Measurements from ENCODE around the gene CAST.

CAST gene

DNA sequence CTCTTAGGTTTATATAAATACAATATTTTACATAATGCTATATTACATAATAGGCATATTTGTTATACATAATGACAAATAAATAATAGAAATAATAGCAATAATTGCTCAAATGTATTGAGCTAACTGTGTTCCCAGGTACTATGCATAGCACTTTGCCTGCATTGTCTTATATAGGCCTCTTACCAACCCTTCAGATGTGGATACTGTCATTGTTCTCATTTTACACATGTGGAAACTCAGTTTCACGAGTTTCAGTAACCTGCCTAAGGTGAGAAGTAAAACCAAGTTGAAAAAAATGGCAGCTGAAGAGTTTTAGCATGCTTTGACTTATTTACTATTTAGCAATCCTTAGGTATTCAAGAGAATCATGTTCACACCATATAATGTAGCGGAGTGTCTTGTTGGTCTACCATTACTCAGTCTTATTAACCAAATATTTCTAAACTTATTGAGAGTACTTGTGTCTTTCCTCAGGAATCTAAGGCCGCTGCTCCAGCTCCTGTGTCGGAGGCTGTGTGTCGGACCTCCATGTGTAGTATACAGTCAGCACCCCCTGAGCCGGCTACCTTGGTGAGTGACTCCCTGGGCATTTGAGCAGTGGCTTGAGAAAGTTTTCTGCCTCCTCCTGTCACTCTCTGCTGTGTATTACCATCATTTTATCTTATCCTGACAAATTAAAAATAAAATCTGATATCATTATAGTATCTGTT, 88.1 kb downstream of the CAST start:
- no peak for DNase-seq

DNA sequence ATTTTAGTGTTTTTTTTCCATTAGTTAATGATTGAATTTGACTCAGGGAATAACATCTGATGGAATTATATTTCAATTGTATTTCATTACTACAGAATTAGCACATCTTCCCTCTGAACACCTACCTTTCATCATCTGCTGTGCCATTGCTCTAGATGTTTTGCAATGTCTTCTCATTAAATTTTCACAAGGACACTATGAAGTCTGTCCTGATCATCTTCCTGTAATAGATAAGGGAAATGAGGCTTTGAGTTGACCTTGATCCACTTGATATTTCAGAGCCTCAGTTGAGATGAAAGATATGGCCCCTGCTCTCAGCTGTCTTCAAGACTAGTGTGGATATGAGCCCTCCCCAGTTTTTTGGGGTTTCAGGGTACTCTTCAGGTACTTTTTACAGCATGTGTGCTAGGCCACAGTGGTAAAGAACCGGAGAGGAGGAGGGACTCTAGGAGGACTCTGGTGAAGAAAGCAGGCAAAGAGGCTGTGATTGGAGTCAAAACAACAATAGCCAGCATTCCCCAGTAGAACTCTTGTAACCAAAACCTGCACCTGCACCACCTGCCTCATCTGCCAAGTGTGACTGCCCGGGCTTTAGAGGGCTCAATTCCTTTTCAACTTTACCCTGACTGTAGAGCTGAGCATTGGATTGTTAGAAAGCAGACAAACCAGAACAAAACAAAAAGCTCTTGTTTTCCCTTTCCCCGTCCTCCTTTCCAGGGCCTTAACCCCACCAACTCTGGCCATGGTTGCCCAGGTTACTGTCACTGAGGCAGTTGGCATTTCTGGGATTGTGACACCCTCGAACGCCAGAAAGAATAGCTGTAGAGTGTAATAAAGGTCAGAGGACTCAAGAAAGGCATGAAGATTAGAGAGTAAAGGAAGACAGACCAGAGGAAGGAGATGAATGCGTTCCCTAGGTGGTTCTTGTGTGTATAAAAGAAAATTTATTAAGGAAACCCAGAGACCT, 89.3 kb downstream of the CAST start:
- no peak for DNase-seq

DNA sequence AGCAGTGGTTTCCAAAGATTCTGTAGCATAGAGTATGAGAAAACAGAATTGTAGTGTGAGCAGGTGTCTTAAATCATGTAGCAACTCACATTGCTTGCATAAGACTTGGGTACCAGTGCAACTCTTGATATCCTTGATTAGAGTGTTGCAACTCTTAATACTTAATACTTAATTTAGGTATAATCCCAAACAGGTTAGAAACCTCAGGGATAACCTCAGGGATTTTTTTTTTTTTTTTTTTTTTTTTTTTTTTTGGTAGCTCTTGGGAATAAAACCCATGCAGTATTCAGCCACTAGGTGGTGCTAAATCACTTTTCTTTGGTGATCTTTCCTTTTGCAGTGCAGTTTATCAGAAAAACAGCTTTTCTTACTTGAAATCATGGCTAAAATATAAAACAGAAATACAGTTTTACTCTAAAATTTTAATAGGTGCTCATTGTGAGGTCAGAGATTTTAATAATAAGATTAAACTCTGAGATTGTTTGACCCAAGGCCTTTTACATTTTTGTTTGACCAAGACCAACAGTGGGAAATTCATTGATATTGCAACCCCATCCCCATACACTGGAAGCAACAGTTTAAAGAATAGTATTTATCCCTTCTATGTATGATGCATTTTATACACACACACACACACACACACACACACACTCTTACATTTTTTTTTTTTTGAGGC, 90.3 kb downstream of the CAST start:
- DNase-seq = no peak

- DNase-seq = no peak
These were observed 90.8 kb downstream of the CAST start for GRCh38 chr5:96753017-96753397.

DNA sequence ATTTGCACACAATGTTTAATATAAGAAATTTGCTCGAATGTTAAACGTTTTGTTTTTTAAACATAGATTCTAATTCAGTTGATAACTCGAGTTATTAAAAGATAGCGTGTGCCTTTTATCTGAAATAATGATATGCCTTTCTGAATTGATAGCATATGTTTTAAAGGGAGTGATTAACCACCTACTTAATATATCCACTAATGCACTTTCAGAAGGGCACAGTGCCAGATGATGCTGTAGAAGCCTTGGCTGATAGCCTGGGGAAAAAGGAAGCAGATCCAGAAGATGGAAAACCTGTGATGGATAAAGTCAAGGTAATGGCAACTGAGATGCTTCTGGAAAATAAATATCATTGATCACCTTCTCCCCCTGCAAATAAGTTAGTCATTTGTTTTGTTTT, 91.7 kb downstream of the CAST start:
- DNase-seq = no peak

GRCh38 chr5:96755851-96756250, 93.7 kb downstream of the CAST start:
- DNase-seq = no peak

DNA sequence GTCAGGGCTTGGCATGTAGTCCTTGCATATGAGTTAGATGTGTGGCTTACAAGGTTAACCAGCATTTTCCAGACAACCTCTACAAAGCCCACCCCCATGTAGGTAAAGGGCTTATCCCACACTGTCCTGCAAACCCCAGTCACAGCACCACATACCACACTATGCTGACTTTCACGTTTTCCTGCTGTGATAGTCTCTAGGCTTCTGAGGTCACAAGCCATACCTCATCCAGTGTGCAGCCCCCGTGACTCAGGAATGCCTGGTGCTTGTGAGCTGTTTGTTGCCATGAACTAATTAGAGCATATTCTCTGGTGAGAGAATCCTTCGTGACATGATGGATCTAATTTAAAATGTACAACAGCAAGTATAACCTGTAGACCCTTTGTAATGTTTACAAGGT, 94.8 kb downstream of the CAST start:
- no peak for DNase-seq

GRCh38 chr5:96758621-96759020, 96.4 kb downstream of the CAST start:
- no peak for DNase-seq

- no peak for DNase-seq
These were observed 99.4 kb downstream of the CAST start for GRCh38 chr5:96761618-96762017.

DNA sequence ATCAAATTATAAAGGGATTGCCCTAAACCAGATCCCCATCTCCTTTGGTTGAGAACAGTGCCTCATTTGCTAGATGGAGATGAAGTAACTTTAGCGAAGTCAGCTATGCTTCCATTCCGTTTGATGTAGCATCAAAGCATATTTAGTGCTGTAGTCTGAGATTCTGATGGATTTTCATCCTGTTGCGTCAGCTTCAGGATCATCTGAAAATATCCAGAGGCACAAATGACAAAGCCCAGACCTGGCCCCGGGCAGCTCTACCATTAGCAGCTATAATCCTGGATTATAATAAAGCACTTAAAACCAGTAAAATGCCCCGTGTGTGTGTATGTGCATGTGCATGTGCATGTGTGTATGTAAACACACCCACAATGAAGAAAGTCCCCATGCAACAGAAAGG, 100.8 kb downstream of the CAST start:
- DNase-seq = no peak

DNA sequence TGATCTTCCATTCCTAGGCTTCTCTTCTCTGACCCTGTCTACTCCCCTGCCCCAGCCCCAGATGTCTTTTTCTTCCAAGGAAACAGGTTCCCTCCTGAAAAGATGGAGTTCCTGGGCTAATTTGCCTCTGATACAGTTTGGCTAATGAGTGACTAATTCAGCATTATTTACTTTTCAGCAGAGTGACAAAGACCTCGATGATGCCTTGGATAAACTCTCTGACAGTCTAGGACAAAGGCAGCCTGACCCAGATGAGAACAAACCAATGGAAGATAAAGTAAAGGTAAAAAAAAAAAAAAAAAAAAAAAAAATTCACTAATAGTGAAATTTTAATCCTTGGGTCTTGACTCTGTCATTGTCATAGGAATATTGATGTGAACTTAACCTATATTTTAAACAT, 102.9 kb downstream of the CAST start:
- DNase-seq = no peak

DNA sequence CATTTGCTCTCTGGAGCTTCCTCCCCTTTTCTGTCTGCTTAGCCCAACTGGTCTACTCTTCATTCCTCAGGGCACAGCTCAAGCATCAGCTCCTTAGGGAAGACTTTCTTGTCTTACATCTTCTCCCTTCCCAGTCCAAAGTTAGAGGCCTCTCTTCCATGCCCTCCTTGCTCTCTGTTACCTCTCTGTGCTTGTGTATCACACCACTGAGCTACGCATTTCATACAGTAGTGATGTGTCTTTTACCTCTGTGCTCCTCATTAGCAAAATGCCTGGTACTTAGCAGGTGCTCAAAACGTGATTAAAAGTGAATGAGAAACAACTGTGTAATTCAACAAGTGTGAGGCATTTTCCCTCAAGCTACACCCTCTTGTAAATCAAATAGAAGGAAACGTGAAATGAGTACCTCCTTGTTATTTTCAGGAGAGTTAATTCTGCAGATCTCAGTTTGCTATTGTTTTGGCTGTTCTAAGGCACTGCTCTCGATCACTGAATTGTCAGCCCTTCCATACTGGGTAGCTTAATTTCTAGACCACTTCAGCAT, 106.6 kb downstream of the CAST start:
- no peak for DNase-seq

GRCh38 chr5:96771395-96771794, 109.2 kb downstream of the CAST start:
- no peak for DNase-seq

- no peak for DNase-seq
These were observed 109.9 kb downstream of the CAST start for GRCh38 chr5:96772111-96772510.

GRCh38 chr5:96772542-96772941, 110.4 kb downstream of the CAST start:
- no peak for DNase-seq

DNA sequence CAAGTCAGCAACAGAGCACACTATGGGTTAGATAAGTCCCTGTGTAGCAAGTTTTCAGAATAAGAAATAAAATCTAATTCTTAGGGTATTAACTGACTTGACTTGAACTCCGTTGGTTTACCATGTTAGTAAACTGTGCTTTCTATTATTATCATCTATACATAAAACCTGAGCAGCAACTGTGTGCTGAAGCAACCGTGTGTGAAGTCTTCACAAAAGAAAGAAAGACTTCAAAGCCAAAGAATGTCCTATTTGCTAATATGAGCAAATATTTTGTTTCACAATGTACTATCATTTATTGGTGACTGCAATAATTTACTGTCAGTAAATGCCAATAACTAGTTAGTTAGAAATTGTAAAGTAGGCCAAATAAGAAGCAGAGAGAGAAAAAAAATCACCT, 112.9 kb downstream of the CAST start:
- no peak for DNase-seq

- DNase-seq = no peak
These were observed 113.5 kb downstream of the CAST start for GRCh38 chr5:96775689-96776088.

GRCh38 chr5:96776621-96777020, 114.4 kb downstream of the CAST start:
- no peak for DNase-seq

DNA sequence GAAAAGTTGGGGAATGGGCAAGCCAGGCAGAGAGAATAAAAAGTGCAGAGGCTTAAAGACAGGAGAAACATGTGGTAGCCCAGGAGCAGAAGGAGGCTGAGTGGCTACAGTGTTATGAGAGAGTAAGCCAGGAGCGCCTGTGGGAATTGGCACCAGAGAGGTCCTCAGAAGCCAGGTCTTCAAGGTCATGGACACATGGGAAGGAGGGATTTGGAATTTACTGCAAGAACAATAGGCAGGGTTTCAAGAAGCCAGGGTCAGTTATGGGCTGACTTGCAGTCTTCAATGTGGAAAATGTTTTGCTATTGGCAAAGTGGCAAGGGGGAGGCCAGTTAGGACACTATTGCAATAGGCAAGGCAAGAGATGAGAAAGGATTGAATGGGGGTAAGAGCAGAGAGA, 116.2 kb downstream of the CAST start:
- no peak for DNase-seq

- DNase-seq = no peak
These were observed 118.5 kb downstream of the CAST start for GRCh38 chr5:96780626-96781025.

DNA sequence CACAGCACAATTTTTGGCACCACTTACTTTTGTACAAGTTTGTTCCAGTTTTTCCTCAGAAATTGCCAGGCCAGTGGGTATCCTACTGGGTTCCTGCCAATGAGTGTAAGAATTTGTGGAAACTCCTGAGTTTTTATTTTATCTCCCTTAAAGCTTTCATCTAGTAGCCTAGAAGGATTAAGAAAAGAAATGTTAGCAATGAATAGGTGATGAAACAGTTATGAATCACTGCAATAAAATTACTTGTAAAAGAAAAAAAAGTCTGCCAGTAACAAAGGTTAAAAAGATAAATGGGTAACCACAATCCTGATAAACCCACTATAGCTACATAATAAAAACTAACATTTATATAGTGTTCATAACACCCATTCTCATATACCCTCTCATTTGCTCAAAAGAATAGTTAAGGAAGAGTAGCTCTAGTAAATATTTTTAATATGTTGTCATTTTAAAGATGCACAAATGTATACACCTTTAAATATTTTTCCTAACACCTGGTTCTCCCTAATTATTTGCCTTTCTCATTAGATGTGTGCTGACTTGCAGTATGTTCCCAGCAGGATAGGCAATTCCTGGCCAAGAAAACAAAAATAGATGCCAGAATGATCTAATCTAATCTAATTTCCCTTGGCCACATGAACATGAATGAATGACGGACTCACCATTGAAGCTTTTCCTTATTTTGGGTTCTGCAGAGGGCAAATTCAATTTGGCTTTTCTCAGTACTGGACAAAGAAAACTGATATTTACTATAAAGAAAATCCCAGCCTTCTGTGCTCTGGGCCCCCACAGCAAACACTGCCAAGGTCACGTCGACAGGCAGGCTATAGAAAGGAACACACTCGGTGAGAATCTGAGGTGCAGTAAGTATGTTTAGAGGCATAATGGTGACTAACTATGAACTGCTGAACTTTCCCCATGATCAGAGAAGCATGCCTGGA, 119.1 kb downstream of the CAST start:
- DNase-seq = no peak

- DNase-seq = no peak
These were observed 121.2 kb downstream of the CAST start for GRCh38 chr5:96783326-96783725.

All from effector CD8-positive, alpha-beta T cell (primary cell).